Stimulated activated naive CD8-positive, alpha-beta T cell treated with anti-CD3 and anti-CD28 coated beads, Interleukin-15, amount 100 ng/mL, for 72 hours (primary cell): ENCODE results near the gene TANGO6.
A peak's percentile ranks its signal among the peaks of the same experiment; 100 is the strongest.

Experiments
- ATAC-seq: fragments of 150-1000 bp; cut with Tn5 transposase; 2 replicates; pipeline ENCODE4 v1.10.0; 2021; ENCODE audit warnings: mild to moderate bottlenecking, moderate library complexity
- DNase-seq, 2 donors: peaks; one replicate each; pipeline ENCODE4 v3.0.0; 2021 to 2022
- H3K27ac Mint-ChIP-seq, 2 donors: one replicate each; pipeline ENCODE4 v1.8.0; 2022; ENCODE audit warnings: mild to moderate bottlenecking in 2 of 2, mixed read lengths in 2 of 2, moderate library complexity in 2 of 2
- H3K27me3 Mint-ChIP-seq: one replicate; pipeline ENCODE4 v1.8.0; 2022; ENCODE audit warnings: mixed read lengths
- H3K4me1 Mint-ChIP-seq: one replicate; pipeline ENCODE4 v1.8.0; 2022; ENCODE audit warnings: mild to moderate bottlenecking, mixed read lengths
- H3K4me3 Mint-ChIP-seq, 2 donors: one replicate each; pipeline ENCODE4 v1.8.0; 2022; ENCODE audit warnings: mild to moderate bottlenecking in 2 of 2, mixed read lengths in 2 of 2, moderate library complexity in 1 of 2
- H3K9me3 Mint-ChIP-seq, 2 donors: one replicate each; pipeline ENCODE4 v1.8.0; 2022; ENCODE audit warnings: mixed read lengths in 2 of 2

TANGO6 gene

DNA sequence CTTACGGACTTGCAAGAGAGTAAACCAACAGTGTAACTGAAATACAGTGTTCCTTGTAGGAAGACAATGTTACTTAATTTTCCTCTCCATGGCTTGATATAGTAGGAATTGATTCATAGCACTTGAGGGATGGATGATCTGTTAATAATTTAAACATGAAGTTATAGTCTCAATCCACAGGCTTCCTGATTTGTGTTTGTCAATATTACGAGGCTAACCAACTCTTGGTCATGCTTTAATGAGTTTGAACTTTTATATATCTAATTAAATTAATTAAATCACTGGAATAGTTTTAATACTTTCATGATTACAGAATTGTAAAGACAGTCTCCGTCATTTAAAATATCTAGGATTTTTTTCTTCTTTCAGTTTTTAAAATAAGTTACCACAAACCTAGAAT, 150.1 kb downstream of the TANGO6 start:
- Mint-ChIP-seq H3K4me1 (no peaks in the 10 kb centered on the region), H3K27ac (no peak overlapping the region), H3K9me3 (no peaks in the 10 kb centered on the region), H3K4me3 (no peak overlapping the region), H3K27me3 (no peaks in the 10 kb centered on the region)
- no peak for DNase-seq
- ATAC-seq: no peak

- Mint-ChIP-seq H3K4me3 (no peak overlapping the region), H3K9me3 (no peaks in the 10 kb centered on the region)
These were observed 150.6 kb downstream of the TANGO6 start for GRCh38 chr16:68993885-68994284.

GRCh38 chr16:68994324-68994723, 151.0 kb downstream of the TANGO6 start:
- H3K9me3 Mint-ChIP-seq: no peaks in the 10 kb centered on the region
- peak overlapping the region in 1 of 2 donors; percentile 1 for H3K27ac Mint-ChIP-seq
- no peak overlapping the region for H3K4me3 Mint-ChIP-seq
- DNase-seq (no peak), ATAC-seq (no peak)
- no peaks in the 10 kb centered on the region for H3K4me1 Mint-ChIP-seq
- no peaks in the 10 kb centered on the region for H3K27me3 Mint-ChIP-seq

More at GRCh38 chr16:68993885-68994284, 150.6 kb downstream of the TANGO6 start:
- ATAC-seq: no peak
- no peak for DNase-seq
- no peaks in the 10 kb centered on the region for H3K27me3 Mint-ChIP-seq
- no peaks in the 10 kb centered on the region for H3K4me1 Mint-ChIP-seq
- H3K27ac Mint-ChIP-seq: no peak overlapping the region

- Mint-ChIP-seq H3K27me3 (no peaks in the 10 kb centered on the region), H3K4me1 (no peaks in the 10 kb centered on the region), H3K9me3 (no peaks in the 10 kb centered on the region), H3K4me3 (no peak overlapping the region), H3K27ac (no peak overlapping the region)
- ATAC-seq (no peak), DNase-seq (no peak)
These were observed 151.7 kb downstream of the TANGO6 start for GRCh38 chr16:68995011-68995504.

DNA sequence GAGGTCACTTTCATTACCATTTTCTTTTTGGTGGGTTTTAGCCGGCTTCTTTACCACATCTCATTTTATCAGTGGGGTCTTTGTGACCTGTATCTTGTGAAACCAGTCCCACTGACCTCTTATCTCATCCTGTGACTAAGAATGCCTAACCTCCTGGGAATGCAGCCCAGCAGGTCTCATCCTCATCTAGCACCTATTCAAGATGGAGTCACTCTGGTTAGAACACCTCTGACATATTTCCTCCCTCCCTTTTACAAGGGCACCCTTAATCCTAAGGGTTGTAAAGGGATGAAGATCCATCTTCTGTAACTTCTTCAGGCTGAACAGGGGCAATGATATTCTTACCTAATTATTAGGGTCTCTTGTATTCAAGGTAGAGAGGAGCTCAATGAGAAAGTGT, 154.2 kb downstream of the TANGO6 start:
- H3K4me3 Mint-ChIP-seq: no peak overlapping the region
- H3K9me3 Mint-ChIP-seq: peaks cover 0 to 4% of the 10 kb centered on the region in 2 donors
- DNase-seq (no peak), ATAC-seq (no peak)
- no peaks in the 10 kb centered on the region for H3K4me1 Mint-ChIP-seq
- H3K27me3 Mint-ChIP-seq: no peaks in the 10 kb centered on the region
- H3K27ac Mint-ChIP-seq: no peak overlapping the region

GRCh38 chr16:68999114-68999513, 155.8 kb downstream of the TANGO6 start:
- H3K4me1 Mint-ChIP-seq: no peaks in the 10 kb centered on the region
- H3K9me3 Mint-ChIP-seq: peaks cover 9 to 12% of the 10 kb centered on the region in 2 donors
- H3K27ac Mint-ChIP-seq: no peak overlapping the region

DNA sequence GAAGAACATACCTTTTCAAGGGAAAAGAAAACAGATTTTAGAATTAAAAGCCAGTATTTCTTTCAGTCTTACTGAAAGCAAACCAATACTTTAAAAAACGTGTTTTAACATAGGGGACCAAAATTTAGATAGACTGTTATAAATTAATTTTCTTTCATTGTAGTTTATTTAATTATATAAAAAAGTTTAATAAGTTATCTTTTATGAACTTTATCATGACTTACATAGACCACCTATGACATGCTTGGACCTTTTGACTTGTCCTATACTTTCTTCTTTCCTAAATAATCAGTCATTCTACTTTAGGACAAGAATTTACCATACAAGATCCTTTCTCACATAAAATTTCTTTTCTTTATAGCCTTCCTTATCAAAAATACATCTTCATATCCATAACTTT, 160.2 kb downstream of the TANGO6 start:
- DNase-seq (no peak), ATAC-seq (no peak)
- no peaks in the 10 kb centered on the region for H3K27me3 Mint-ChIP-seq
- H3K9me3 Mint-ChIP-seq: peaks cover 9 to 12% of the 10 kb centered on the region in 2 donors
- no peaks in the 10 kb centered on the region for H3K4me1 Mint-ChIP-seq
- no peak overlapping the region for H3K27ac Mint-ChIP-seq
- no peak overlapping the region for H3K4me3 Mint-ChIP-seq

More at GRCh38 chr16:68999114-68999513, 155.8 kb downstream of the TANGO6 start:
- Mint-ChIP-seq H3K27me3 (no peaks in the 10 kb centered on the region), H3K4me3 (no peak overlapping the region)
- ATAC-seq (no peak), DNase-seq (no peak)

GRCh38 chr16:69005641-69006355, 162.5 kb downstream of the TANGO6 start:
- Mint-ChIP-seq H3K27me3 (no peaks in the 10 kb centered on the region), H3K4me1 (no peaks in the 10 kb centered on the region), H3K9me3 (peaks cover 9 to 12% of the 10 kb centered on the region in 2 donors), H3K4me3 (no peak overlapping the region), H3K27ac (no peak overlapping the region)
- no peak for DNase-seq
- ATAC-seq: no peak

DNA sequence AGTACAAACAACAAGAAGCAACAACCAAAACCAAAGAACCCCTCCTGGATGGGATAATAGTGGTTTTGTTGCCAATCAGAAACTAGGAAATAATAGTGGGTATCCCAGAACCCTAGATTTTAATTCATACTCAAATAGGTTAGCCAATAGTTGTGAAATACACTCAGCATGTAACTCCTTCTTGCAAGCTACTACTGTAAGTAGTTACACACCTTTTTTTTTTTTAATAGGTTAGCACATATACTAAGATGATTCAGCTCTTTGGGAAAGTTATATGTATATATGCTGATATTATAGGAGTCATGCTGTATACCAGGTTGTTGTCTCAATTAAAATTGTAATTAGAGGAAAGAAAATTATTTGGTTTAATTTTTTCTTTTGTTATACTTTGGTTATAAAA, 169.6 kb downstream of the TANGO6 start:
- H3K9me3 Mint-ChIP-seq: no peaks in the 10 kb centered on the region
- ATAC-seq (no peak), DNase-seq (no peak)
- no peak overlapping the region for H3K4me3 Mint-ChIP-seq
- peaks cover 6% of the 10 kb centered on the region for H3K4me1 Mint-ChIP-seq
- no peak overlapping the region for H3K27ac Mint-ChIP-seq
- H3K27me3 Mint-ChIP-seq: no peaks in the 10 kb centered on the region

DNA sequence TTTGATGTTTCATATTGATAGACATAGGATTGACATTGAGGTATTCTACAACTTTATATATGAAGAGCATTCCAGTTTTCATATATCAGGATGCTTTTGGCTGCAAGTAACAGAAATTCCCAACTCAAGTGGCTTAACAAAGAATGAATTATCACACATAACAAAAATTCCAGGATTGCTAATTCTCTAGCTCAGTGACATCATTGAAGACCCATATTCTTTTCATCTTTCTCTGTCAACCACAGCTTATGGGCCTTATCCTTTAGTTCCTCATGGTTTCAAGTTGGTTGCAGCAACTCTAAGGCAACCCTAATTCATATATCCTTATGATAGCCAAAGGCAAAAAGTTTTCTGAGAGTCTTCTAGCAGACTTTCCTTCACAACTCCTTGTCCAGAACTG, 170.7 kb downstream of the TANGO6 start:
- no peaks in the 10 kb centered on the region for H3K9me3 Mint-ChIP-seq
- no peak for DNase-seq
- ATAC-seq: no peak
- H3K4me1 Mint-ChIP-seq: peaks cover 6% of the 10 kb centered on the region
- H3K27me3 Mint-ChIP-seq: no peaks in the 10 kb centered on the region
- H3K4me3 Mint-ChIP-seq: no peak overlapping the region
- peak overlapping the region in 1 of 2 donors; percentile 34 for H3K27ac Mint-ChIP-seq

GRCh38 chr16:69014811-69015210, 171.5 kb downstream of the TANGO6 start:
- Mint-ChIP-seq H3K27ac (no peak overlapping the region), H3K9me3 (no peaks in the 10 kb centered on the region), H3K27me3 (no peaks in the 10 kb centered on the region), H3K4me3 (no peak overlapping the region), H3K4me1 (peaks cover 6% of the 10 kb centered on the region)
- ATAC-seq: no peak
- DNase-seq: no peak

DNA sequence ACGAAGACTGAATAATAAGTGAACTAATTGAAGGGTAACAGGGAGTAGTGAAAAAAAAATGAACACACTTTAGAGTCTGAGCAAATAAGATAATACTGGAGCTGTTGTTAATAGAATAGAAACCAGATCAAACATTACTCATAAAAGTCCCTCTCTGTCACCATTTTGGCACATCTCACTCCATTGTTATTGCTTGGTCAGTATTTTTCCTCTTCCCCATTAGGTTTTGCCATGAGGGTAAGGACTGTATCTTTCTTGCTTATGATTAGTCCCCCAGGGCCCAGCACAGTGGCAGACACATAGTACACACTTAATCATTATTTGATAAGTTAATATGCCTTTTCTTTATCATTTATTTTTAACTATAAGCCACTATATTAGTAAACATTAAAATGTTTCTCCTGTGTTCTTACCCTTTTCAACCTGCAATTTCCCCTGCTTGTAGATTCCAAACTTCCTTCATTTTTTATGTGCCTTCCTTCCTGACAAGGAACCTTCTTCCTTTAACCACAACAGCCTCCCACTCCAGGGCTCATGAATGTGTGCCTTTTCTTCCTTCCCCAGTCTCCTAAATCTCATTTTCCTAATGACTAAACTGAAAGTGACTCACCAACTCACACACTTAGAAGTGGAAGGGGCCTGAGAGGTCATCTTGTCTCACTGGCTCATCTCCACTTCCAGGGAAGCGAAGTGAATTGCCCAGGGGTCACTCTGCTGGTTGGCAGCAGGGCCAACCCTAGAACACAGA, 173.9 kb downstream of the TANGO6 start:
- no peaks in the 10 kb centered on the region for H3K27me3 Mint-ChIP-seq
- peaks cover 6% of the 10 kb centered on the region for H3K4me1 Mint-ChIP-seq
- H3K9me3 Mint-ChIP-seq: no peaks in the 10 kb centered on the region
- no peak for DNase-seq
- peak overlapping the region; percentile 54 to 81 for H3K27ac Mint-ChIP-seq
- no peak for ATAC-seq
- no peak overlapping the region for H3K4me3 Mint-ChIP-seq

DNA sequence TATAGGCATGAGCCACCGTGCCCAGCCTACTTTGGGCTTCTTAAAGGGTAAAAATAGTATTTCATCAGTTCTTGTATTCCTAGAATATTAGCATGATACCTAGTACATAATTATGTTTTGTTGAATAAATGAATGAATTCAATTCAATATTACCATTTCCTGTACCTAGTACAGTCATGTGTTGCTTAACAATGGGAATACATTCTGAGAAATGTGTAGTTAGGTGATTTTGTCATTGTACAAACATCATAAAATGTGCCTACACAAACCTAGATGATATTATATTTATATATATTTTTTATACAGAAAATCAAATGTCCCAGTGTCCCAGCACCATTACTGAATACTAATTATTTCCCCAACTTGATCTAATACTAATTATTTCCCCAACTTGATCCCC, 176.5 kb downstream of the TANGO6 start:
- Mint-ChIP-seq H3K9me3 (no peaks in the 10 kb centered on the region), H3K27ac (no peak overlapping the region), H3K4me3 (no peak overlapping the region), H3K4me1 (peaks cover 6% of the 10 kb centered on the region), H3K27me3 (no peaks in the 10 kb centered on the region)
- DNase-seq (no peak), ATAC-seq (no peak)

GRCh38 chr16:69029121-69029520, 185.8 kb downstream of the TANGO6 start:
- no peaks in the 10 kb centered on the region for H3K9me3 Mint-ChIP-seq
- DNase-seq (no peak), ATAC-seq (no peak)
- no peaks in the 10 kb centered on the region for H3K27me3 Mint-ChIP-seq
- no peak overlapping the region for H3K27ac Mint-ChIP-seq
- no peak overlapping the region for H3K4me3 Mint-ChIP-seq
- H3K4me1 Mint-ChIP-seq: no peaks in the 10 kb centered on the region

DNA sequence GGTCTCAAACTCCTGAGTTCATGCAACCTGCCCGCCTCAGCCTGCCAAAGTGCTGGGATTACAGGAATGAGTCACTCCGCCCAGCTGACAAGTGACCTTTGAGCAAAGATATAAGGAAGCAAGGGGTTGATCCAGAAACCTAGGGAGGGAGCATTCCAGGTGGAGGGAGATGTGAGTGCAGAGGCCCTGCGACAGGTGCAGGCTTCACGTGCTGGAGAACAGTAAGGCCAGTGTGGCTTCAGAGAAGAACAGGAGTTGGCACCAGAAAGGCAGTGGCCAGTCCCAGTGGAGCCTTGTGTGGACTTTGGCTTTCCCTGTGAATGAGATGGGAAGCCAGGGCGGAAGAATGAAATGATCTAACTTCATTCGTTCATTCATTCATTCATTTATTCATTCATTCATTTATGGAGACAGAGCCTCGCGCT, 188.6 kb downstream of the TANGO6 start:
- Mint-ChIP-seq H3K9me3 (no peaks in the 10 kb centered on the region), H3K27ac (no peak overlapping the region), H3K4me3 (no peak overlapping the region), H3K27me3 (no peaks in the 10 kb centered on the region), H3K4me1 (no peaks in the 10 kb centered on the region)
- DNase-seq (no peak), ATAC-seq (no peak)
